ENCODE results near the gene RNF213. TPM values are rescaled to one million over a fixed set of nuclear protein-coding genes. Genes with fewer than 3 reads are reported as not detected.

The RNF213 gene
- total and polyA plus RNA-seq, 2 of the 8 experiments (the other 6 are each of a cell fraction or from before 2014, with no cell fraction given), result 33.8 to 62.8 TPM

DNA sequence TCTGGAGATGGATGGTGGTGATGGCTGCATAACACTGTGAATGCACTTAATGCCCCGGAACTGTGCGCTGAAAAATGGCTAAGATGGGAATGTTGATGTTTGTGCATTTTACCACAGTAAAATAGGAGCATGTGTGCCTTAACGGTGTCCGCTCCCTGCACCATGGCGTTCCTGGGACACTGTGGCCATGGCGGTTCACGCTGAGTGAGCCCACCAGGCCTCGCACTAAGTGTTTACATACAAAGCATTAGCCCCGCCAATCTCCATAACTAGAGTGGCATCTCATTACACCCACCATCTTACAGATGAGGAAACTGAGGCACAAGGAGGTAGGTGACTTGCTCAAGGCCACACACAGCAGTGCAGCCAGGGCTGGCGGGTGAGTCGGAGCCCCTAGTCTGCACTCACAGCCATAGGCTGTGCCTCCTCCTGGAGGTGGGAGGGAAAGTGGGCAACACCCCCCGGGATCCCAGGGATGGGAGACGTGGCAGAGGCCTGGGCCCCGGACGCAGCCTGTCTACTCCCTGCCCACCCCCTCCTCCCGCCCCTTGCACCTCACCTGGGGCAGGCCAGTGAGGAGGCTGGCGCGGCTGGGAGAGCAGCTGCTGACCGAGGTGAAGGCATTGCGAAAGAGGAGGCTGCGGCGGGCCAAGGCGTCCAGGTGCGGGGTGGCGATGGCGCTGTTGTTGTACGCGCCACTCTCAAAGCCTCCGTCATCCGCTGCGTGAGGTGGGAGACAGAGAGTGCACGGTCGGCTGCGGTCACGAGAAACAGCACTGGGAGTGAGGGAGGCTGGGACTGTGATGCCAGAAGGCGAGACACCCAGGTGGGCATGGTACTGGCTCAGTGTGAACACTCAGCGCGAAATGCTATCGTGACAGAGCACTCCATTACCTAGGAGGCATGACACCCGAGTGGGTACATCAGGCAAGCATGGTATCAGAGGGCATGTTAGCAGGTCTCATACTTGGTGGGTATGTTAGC, 43.9 kb upstream of the RNF213 start:
- H2AFZ ChIP-seq (ENCODE audit: low read length), result no peak overlapping the region
- peaks cover 0 to 6% (median 5%) of the 10 kb centered on the region in 4 experiments; a peak in 4 of 7 replicates for H3K4me1 ChIP-seq (replicated peaks in 1 of 4; ENCODE audit: control insufficient read depth in 3 of 4, insufficient read depth in 4 of 4, low read length in 3 of 4)
- no peak overlapping the region for H4K91ac ChIP-seq (replicated peaks; ENCODE audit: insufficient read length, low read length)
- no peak overlapping the region for H2BK12ac ChIP-seq (ENCODE audit: low read depth, low read length)
- POLR2A ChIA-PET (ENCODE audit: partially characterized antibody), result no interaction called here
- no peak overlapping the region for H3K4ac ChIP-seq (replicated peaks; ENCODE audit: insufficient read length, low read depth, low read length)
- no peak overlapping the region for H2AK5ac ChIP-seq (ENCODE audit: low read depth, low read length)
- H2BK5ac ChIP-seq (ENCODE audit: low read depth, low read length), result no peak overlapping the region
- no peak overlapping the region for H3K4me3 ChIP-seq (ENCODE audit: extremely low read depth in 1 of 4, insufficient read depth in 2 of 4, low read depth in 3 of 4, low read length in 4 of 4)
- H2BK20ac ChIP-seq (ENCODE audit: low read length), result no peak overlapping the region
- no peak overlapping the region for H3K23ac ChIP-seq (ENCODE audit: insufficient read length)
- H3K4me2 ChIP-seq (ENCODE audit: insufficient read depth in 1 of 2, low read depth in 2 of 2, low read length in 2 of 2), result no peak overlapping the region
- peaks cover 0 to 13% of the 10 kb centered on the region in 2 experiments for H4K20me1 ChIP-seq (replicated peaks in 1 of 2; ENCODE audit: control insufficient read depth in 1 of 2, insufficient read depth in 2 of 2, low read length in 2 of 2)
- CTCF ChIA-PET (ENCODE audit: partially characterized antibody), result interaction anchor here (0.9 to 2.5 kb wide), 2 partner anchors 145 to 785 kb away, joined by 5 to 7 read pairs; no protein-coding TSS in a partner anchor
- no peak overlapping the region for H4K8ac ChIP-seq (ENCODE audit: extremely low read depth, insufficient read depth, low read length)
- no peak for TF ChIP-seq ASH2L (IDR thresholded peaks at IDR 0.05; ENCODE audit: low read length)
- TF ChIP-seq SP1 (IDR thresholded peaks at IDR 0.05; ENCODE audit: low read depth, low read length), result no peak
- TF ChIP-seq KDM1A (IDR thresholded peaks at IDR 0.05; ENCODE audit: borderline replicate concordance, low read length), result no peak
- FAIRE-seq, result no peak
- H3K27me3 ChIP-seq (replicated peaks in 1 of 4; ENCODE audit: control insufficient read depth in 3 of 4, extremely low read depth in 1 of 4, insufficient read depth in 3 of 4, low read length in 3 of 4), result no peaks in the 10 kb centered on the region; a peak in 1 of 7 replicates
- H3K27ac ChIP-seq (ENCODE audit: low read depth, low read length), result no peak overlapping the region
- H3K9ac ChIP-seq (replicated peaks in 1 of 4; ENCODE audit: extremely low read depth in 1 of 4, low read depth in 3 of 4, low read length in 3 of 4), result no peak overlapping the region
- no peak overlapping the region for H3K18ac ChIP-seq (ENCODE audit: extremely low read depth, low read length)
- no peak overlapping the region for H3K56ac ChIP-seq (replicated peaks; ENCODE audit: insufficient read length, low read depth, low read length)
- no peak overlapping the region for H3K14ac ChIP-seq (ENCODE audit: insufficient read length)
- H3K79me1 ChIP-seq (ENCODE audit: low read depth, low read length), result peaks cover 6% of the 10 kb centered on the region; the same call in 1 of the 2 replicates
- no peaks in the 10 kb centered on the region for H3K79me2 ChIP-seq (ENCODE audit: control insufficient read depth in 1 of 2, insufficient read depth in 2 of 2, low read length in 2 of 2)
- H2BK120ac ChIP-seq (replicated peaks; ENCODE audit: low read depth, low read length), result no peak overlapping the region
- no peak for DNase-seq (ENCODE audit: low read depth in 1 of 2, low spot score in 2 of 2)
- 92% methylated on average over 38 of the region's 40 CpGs; no CpG with 5 or more reads in 1 of the 2 experiments for WGBS, 2 experiments (ENCODE audit: extremely low coverage in 1 of 2, insufficient coverage in 1 of 2, insufficient read length in 1 of 2, insufficient replicate concordance in 2 of 2, low coverage in 1 of 2, low lambda C conversion rate in 2 of 2, missing lambda C conversion rate in 1 of 2)
- H4K5ac ChIP-seq (ENCODE audit: insufficient read length, low read depth, low read length), result no peak overlapping the region
- H3K36me3 ChIP-seq (ENCODE audit: control insufficient read depth in 2 of 4, insufficient read depth in 4 of 4, low read length in 3 of 4), result peaks cover 2 to 8% (median 4%) of the 10 kb centered on the region in 4 experiments; a peak in 5 of 8 replicates
- H2BK15ac ChIP-seq (ENCODE audit: low read length), result no peak overlapping the region
- peaks cover 6% of the 10 kb centered on the region; the same call in 1 of the 2 replicates for H3K23me2 ChIP-seq (ENCODE audit: low read depth, low read length)
- no peaks in the 10 kb centered on the region for H3K9me3 ChIP-seq (ENCODE audit: insufficient read depth in 2 of 2, low read depth in 1 of 2, low read length in 1 of 2)

Measured in H1 (cell line).